Measurements from ENCODE around the gene AATK. TPM values are rescaled to one million over a fixed set of nuclear protein-coding genes. Genes with fewer than 3 reads are reported as not detected.

Gene AATK
- total RNA-seq, 1 experiment from 2014 or later, result 0.16 TPM

DNA sequence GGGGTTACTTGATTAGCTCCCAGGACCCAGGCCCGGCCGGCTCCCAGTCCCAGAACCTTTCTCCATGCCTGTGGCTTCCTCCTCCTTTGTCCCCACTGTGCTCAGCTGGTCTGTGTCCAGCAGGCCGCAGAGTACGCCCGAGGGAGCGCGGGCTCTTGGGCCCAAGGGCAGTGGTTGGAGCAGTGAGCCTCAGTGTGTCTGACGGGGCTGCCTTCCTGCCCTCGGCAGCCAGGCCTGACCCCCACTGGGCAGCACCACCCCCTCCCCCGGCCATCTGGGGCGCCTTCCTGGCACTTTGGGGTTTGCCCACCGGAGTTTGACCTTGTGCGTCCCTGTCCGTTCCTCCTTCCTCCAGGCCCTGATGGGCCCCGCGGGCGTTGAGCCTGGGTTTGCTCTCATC is 63.2 kb downstream of the AATK start:
- H3K9me3 ChIP-seq, result no peaks in the 10 kb centered on the region
- DNase-seq, result no peak
- peaks cover 14% of the 10 kb centered on the region for H3K36me3 ChIP-seq
- no peaks in the 10 kb centered on the region for H3K27me3 ChIP-seq
- no peak overlapping the region for H3K4me3 ChIP-seq

DNA sequence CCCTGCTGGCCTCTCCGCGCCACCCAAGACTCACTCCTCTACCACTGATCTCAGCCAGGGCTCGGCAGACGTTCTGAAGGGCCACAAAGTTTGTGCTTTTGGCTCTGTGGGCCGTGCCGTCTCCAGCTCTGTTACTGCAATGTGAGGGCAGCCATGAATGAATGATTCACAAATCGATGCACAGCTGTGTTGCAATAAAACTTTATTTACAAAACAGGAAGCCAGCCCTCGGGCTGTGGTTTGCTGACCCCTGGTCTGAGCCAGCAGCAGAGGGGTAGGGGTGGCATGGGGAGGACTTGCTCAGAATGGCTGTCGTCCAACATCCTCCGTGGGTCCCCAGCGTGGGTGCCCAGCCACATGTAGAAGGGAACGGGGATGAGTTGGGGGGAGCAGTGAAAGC is 63.7 kb downstream of the AATK start:
- H3K27me3 ChIP-seq, result no peaks in the 10 kb centered on the region
- H3K9me3 ChIP-seq, result no peaks in the 10 kb centered on the region
- H3K4me3 ChIP-seq, result no peak overlapping the region
- DNase-seq, result no peak
- H3K36me3 ChIP-seq, result peaks cover 15% of the 10 kb centered on the region

DNA sequence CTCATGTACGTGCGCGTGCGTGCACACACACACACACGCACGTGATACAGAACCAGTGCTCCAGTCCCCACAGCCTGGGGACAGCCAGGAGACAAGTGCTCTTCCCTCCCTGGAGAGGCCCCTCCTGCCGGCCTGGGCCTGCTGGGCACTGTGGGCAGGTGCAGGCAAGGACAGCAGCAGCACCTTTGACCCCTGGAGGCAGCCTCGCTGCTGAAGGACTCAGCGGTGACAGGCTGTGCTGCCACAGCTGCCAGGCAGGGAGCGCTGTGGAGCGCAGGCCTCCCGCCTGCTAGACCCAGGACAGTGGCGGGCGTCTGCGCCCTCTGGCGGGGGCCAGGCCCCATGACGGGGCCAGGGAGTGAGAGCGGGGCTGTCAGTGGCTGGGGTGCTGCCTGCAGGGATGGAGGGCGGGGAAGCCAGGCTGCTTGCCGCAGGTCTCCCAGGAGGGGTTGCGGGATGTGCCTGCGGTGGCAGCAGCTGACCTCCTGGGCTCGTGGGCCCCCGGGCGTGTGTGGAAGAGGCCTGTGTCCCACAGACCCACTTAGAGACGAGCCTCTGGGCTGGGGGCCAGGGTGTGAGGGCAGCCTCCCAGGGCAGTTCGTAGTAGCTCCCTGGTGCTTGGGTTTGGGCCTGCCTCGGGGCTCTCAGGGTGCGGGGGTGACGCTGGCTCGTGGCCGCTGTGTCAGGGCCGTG is 64.3 kb downstream of the AATK start:
- Histone ChIP-seq H3K36me3 (peaks cover 15% of the 10 kb centered on the region), H3K4me3 (no peak overlapping the region), H3K27me3 (no peaks in the 10 kb centered on the region), H3K9me3 (no peaks in the 10 kb centered on the region)
- peak; percentile 76 for DNase-seq

DNA sequence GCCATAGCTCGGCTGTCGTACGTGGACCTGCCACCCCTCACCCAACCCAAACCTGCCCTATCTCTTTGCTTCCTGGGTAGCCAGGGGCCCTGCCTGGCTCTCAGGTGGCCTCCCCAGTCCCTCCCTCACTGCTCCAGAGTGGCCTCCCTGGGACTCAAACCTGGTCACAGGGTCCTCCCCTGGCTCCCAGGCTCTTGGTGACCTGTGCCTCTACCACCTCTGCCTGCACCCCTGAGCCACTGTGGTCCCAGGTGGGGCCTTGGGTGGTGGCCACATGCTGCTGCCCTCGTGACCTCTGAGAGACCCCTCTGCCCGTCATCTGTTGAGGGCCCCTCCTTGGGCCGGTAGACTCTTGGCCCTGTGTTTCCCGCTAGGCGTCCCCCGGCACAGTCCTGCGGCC is 65.4 kb downstream of the AATK start:
- Histone ChIP-seq H3K36me3 (peaks cover 15% of the 10 kb centered on the region), H3K4me3 (no peak overlapping the region), H3K9me3 (no peaks in the 10 kb centered on the region), H3K27me3 (no peaks in the 10 kb centered on the region)
- no peak for DNase-seq

DNA sequence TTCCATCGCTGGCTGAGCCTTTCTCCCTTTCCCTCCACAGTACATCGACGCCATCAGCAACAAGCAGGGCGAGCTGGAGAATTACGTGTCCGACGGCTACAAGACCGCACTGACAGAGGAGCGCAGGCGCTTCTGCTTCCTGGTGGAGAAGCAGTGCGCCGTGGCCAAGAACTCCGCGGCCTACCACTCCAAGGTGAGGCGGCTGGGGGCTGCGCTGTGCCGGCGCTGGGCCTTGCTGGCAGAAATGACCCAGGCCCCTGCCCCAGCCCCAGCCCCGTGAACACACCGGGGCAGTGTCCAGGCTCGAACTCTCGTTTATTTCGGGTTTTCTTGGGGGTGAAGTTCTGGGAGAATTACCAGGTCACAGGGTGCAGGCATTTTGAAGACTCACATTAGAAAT is 66.1 kb downstream of the AATK start:
- H3K36me3 ChIP-seq, result peaks cover 17% of the 10 kb centered on the region
- no peak for DNase-seq
- no peaks in the 10 kb centered on the region for H3K9me3 ChIP-seq
- no peak overlapping the region for H3K4me3 ChIP-seq
- no peaks in the 10 kb centered on the region for H3K27me3 ChIP-seq

DNA sequence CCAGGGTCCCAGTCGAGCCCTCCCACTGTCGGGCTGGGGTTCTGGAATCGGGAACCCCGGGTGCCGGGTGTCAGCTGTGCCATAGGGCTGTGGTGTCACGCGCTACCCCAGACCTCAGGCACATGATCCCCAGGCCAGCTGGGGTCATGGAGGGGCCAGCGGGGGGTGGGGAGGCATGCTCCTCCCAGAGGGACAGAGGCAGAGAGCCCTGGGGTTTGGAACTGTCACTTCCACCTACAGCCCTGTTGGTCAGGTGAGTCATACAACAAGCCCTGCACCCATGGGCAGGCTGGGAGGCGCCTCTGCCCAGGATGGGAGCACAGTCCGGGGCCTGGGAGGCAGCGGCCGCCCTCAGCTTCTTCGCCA is 68.1 kb downstream of the AATK start:
- DNase-seq, result peak; percentile 28
- H3K9me3 ChIP-seq, result no peaks in the 10 kb centered on the region
- H3K4me3 ChIP-seq, result no peak overlapping the region
- no peaks in the 10 kb centered on the region for H3K27me3 ChIP-seq
- peaks cover 20% of the 10 kb centered on the region for H3K36me3 ChIP-seq

DNA sequence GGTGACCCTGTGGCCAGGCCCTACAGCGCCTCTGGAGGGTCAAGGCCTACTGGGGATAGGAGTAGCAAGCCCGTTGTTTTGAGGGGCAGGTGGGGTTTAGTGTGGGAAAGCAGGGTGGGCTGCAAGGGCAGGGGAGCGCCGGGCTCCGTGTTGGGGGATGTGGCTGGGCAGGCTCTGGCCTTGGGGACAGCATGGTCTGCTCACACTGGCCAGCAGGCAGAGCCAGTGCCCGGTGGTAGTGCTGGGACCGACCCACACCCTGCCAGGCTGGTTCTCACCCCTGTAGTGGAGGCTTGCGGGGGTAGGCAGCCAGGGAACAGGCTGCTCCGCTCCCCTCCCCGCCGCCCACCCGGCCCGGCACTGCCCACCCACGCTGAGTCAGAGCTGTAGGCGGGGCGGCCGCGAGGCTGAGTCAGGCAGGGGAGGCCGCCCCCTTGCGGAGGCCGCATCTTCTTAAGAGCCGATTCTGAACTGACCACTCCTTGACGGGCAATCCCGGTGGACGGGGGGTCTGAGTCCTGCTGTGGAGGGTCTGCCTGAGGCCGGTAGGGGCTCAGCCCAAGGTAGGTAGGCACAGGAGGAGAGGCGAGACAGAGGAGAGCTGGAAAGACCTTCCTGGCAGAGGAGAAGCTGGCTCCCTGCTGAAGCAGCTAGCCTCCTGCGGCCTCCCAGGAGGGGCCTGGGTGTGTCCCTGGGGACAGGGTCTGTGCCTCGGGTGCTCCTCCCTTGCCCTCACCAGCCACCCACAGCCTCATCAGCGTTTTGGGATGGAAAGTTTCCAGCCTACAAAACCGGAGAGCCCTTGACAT is 68.7 kb downstream of the AATK start:
- peak; percentile 81 for DNase-seq
- no peak overlapping the region for H3K4me3 ChIP-seq
- no peaks in the 10 kb centered on the region for H3K9me3 ChIP-seq
- no peaks in the 10 kb centered on the region for H3K27me3 ChIP-seq
- H3K36me3 ChIP-seq, result peaks cover 20% of the 10 kb centered on the region

DNA sequence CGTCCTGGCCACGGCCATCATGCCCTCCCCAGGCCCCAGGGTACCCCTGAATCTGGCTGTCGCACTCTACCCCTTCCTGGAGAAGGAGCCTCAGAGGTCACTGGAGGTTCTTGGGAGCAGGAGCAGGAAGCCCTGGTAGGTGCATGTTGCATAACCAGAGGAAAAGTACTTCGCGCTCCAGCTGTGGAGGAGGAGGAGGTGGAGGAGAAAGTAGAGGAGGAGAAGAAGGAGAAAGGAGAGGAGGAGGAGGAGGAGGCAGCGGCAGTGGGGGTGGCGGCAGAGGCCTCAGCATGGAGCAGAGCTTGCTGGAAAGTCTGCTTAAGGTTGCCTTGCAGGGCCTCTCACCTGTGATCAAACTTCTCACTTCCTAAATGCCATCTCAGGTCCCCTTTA is 69.3 kb downstream of the AATK start:
- Histone ChIP-seq H3K9me3 (no peaks in the 10 kb centered on the region), H3K27me3 (no peaks in the 10 kb centered on the region), H3K4me3 (no peak overlapping the region), H3K36me3 (peaks cover 20% of the 10 kb centered on the region)
- DNase-seq, result no peak

DNA sequence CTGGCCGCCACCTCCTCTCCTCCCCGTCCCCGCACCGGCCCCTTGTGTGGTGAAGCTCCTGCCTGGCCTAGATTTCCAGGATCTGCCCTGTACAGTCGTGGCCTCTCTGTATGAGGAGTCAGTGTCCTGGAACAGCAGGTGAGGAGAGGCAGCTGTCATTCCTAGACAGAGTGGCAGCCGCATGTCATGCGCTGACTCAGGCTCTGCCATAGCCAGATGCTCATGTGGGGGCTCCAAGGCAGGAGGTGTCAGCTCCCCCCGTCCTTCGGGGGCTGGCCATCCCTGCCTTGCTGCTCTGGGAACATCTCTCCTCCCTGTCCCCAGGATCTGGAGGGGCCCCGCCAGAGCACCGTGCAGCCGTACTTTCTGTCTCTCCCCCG is 70.6 kb downstream of the AATK start:
- H3K36me3 ChIP-seq, result peaks cover 8% of the 10 kb centered on the region
- no peaks in the 10 kb centered on the region for H3K27me3 ChIP-seq
- no peaks in the 10 kb centered on the region for H3K9me3 ChIP-seq
- DNase-seq, result no peak
- H3K4me3 ChIP-seq, result no peak overlapping the region

DNA sequence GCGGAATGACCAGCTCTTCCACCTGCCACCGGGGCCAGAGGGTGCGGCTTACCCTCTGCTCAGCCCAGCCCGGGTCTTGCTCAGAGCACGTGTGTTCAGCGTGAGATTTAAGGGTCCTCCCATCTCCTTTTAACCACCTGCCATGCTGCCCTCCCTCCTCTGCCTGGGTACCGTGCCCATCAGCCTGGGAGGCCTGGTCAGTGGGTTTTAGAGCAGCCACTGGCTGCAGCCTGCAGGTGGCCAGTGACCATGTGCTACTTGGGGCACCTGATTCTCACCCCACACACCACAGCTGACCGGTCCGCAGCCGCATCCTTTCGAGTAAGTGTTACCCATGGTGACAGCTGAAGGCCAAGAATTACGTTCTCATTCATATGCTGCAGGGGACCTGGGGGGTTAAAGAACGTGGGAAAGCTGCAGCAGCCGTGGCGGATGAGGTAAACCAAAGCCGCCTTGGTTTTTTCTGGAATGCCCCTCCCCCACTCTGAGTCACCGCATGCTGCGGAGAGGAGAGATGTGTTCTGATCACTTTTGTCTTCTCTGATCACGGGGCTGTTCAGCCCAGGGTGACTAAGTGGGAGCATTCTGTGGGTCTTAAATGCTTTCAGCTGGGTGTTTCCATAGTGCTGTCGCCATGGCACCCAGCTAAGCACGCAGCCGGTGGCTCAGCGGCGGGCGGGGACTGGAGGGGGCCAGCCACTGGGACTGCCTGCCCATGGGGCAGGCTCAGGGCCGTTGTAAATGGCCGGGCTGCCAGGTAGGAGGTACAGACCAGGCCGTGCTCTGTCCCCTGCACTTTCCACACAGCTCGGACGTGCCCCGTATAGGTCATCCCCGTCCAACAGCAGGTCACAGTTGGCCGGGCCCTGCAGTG is 71.3 kb downstream of the AATK start:
- Histone ChIP-seq H3K27me3 (no peaks in the 10 kb centered on the region), H3K4me3 (no peak overlapping the region), H3K36me3 (peaks cover 8% of the 10 kb centered on the region), H3K9me3 (no peaks in the 10 kb centered on the region)
- peak; percentile 83 for DNase-seq

DNA sequence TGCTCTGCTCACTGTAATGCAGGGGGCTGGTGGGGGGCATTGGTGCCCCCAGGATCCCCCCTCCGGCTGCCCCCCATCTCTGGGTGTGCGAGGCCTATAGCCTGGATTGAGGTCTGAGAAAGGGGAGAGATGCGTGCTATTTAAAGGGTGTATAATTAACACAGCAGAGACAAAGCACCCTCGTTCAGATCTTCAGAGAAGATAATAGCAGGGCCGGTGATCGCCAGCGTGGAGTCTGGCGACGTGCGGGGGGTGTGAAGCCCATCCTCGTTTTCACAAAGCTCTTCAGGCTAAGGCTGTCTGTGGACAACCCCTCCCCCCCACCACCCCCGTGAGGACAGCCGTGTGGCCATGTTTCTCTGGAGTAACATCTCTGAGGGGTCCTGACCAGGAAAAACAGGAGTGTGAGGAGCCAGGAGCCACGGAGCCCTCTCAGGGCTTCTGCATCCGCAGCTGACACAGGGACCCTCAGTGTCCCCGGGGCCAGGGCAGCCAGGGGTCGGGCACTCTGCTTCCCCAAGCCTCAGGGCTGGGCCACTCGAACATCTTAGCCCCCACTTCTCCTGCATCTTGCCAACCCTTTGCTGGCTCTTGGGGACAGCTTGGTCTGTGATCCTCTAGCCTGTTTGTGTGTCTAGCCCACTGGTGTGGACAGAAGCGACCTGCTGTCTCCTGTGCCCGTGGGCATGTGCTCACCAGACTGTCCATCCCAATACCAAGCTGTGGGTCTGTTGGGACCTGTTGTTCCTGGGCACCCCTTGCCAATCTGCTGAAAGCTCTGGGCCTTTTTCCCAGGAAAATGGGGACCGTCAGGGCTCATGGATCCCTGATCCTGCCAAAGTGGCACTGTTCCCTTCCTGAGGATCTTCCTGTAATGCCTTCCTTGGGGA is 72.2 kb downstream of the AATK start:
- H3K9me3 ChIP-seq, result no peaks in the 10 kb centered on the region
- H3K27me3 ChIP-seq, result no peaks in the 10 kb centered on the region
- peaks cover 8% of the 10 kb centered on the region for H3K36me3 ChIP-seq
- no peak overlapping the region for H3K4me3 ChIP-seq
- DNase-seq, result no peak

DNA sequence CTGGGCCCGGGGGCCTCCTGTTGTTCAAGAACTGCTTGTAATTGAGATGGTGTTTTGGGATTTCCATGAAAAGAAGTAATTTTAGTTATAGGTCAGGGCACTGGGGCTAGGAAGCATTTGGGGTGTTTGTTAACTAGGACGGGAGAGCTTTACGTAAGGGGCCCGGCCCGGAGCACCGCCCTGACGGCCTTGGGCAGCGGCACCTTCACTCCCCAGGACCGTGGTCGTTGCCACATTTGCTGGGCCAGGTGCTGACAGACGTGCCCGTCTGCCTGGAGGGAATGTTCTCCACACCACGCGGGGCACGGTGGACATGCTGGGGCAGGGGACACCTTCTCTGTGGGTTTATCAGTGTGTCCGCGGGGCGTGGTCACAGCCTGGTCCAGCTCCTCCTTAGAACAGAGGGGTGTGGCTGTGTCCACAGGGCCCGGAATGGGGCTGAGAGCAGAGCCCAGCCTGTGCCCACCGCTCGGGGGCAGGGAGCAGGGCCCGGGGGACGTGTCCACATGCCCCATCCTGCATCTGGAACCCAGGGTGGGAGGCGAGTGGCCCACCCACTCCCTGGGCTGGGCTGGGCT is 73.4 kb downstream of the AATK start:
- H3K4me3 ChIP-seq, result no peak overlapping the region
- H3K27me3 ChIP-seq, result no peaks in the 10 kb centered on the region
- H3K9me3 ChIP-seq, result no peaks in the 10 kb centered on the region
- DNase-seq, result no peak
- H3K36me3 ChIP-seq, result peaks cover 5% of the 10 kb centered on the region

DNA sequence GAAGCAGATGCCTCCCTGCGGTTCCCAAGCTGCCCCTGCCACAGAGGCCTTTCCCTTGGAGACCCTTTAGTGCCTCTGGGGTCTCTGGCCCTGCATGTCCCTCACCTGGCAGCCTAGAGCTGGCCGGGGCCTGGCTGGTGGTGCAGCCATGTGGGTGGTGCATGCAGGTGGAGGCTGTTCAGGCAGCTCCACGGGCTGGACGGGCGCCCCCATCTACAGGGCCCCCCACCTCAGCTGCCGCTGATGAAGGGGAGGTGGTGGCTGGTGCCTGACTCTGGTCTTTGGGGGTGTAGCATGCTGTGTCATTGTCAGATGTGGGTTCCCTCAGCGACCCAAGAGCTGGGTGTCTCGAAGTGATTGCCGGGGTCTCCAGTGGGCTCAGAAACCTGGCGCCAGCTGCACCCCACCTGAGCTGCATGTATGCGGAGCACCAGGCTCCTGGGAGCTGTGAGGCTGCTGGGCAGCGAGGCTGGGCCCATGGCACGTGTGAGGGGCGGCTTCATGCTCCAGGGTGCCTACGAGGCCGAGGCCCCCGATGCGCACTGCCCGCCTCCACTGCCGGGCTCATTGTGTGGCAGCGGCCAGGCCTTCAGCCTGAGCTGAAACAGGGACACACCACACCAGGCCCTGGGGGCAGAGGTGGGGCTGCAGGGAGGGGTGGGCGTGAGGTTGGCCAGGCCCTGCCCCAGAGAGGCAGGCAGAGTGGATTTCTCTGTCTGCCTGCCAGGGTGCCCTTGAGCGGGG is 74.1 kb downstream of the AATK start:
- no peaks in the 10 kb centered on the region for H3K9me3 ChIP-seq
- no peak overlapping the region for H3K4me3 ChIP-seq
- DNase-seq, result no peak
- no peaks in the 10 kb centered on the region for H3K27me3 ChIP-seq
- peaks cover 7% of the 10 kb centered on the region for H3K36me3 ChIP-seq

DNA sequence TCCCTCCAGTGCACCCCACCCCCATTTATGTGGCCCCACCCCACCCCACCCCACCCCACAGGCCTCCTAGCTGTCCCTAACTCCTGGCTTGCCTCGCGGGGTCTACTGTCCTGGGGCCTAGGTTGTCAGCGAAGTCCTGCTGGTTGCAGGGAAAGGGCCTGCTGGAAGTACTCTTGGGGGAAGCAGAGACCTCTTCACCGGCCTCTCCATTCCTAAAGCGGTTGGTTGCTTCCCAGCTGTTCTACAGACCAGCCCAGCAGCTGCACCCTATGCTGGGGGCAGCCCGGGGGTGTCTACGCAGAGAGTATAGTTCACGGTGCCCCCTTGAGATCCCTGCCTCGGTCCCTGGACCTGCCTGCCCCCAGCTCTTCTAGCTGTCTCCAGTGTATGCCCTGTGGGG is 74.9 kb downstream of the AATK start:
- H3K36me3 ChIP-seq, result peaks cover 9% of the 10 kb centered on the region
- no peaks in the 10 kb centered on the region for H3K9me3 ChIP-seq
- no peaks in the 10 kb centered on the region for H3K27me3 ChIP-seq
- no peak for DNase-seq
- H3K4me3 ChIP-seq, result no peak overlapping the region

DNA sequence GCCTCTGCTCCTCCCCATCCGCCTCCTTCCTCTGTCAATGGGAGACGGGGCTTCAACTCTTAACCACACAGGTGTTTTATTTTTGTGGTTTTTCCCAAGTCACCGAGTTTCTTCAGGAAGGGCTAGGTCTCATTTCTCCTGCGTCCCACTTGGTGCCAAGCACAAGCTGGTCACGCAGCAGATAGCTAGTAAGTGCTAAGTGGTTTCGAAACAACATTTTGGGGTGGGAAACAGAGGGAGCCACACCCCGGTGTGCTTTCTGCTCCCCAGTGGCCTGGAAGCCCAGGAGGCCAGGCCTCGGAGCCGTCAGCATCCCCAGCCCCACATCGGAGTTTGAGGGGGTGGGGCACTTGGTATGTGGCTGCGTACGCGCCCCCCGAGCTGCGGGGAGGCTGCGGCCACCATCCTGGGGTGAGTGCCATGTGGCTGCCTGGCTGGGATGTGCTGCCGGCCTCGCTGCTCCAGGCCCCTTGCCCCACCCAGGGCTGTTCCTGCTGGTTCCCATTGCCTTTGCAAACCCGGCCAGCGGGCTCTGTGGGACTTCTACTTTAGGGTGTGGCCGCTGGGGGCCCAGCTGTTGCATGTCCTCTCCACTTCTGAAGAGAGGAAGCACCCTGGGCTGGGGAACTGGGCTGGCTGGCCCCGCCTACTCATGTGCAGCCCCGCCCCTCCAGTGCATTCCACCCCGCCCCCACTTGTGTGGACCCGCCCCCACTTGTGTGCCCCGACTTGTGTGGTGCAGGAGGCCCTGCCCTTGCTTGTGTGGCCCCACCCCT is 75.5 kb downstream of the AATK start:
- DNase-seq, result no peak
- H3K9me3 ChIP-seq, result no peaks in the 10 kb centered on the region
- no peak overlapping the region for H3K4me3 ChIP-seq
- peaks cover 9% of the 10 kb centered on the region for H3K36me3 ChIP-seq
- no peaks in the 10 kb centered on the region for H3K27me3 ChIP-seq

All from MG63 (cell line).